NCI-H2227 (cell line): ENCODE measurements around the gene HTT.
"Not testable (repeated sequence)": the region's sequence is repeated elsewhere in the genome, so short reads cannot be mapped to it uniquely, and the experiment has no call there.

ENCODE experiments used
- DNase-seq: peaks from one replicate; lab custom pipeline; 2025; ENCODE audit not compliant: unreplicated experiment; lab: John Stamatoyannopoulos, UW

The HTT gene

DNA sequence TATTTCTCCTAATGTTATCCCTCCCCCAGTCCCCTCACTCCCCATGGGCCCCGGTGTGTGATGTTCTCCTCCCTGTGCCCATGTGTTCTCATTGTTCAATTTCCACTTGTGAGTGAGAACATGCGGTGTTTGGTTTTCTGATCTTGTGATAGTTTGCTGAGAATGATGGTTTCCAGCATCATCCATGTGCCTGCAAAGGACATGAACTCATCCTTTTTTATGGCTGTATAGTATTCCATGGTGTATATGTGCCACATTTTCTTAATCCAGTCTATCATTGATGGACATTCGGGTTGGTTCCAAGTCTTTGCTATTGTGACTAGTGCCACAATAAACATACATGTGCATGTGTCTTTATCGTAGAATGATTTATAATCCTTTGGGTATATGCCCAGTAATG is 86.6 kb downstream of the HTT start:
- DNase-seq, result not testable (repeated sequence)

DNA sequence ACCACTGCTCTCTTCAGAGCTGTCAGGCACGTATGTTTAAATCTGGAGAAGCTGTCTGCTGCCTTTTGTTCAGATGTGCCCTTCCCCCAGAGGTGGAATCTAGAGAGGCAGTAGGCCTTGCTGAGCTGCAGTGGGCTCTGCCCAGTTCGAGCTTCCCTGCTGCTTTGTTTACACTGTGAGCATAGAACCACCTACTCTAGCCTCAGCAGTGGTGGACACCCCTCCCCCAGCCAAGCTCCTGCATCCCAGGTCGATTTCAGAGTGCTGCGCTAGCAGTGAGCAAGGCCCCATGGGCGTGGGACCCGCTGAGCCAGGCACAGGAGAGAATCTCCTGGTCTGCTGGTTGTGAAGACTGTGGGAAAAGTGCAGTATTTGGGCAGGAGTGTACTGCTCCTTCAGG is 92.0 kb downstream of the HTT start:
- DNase-seq, result peak; percentile 41

DNA sequence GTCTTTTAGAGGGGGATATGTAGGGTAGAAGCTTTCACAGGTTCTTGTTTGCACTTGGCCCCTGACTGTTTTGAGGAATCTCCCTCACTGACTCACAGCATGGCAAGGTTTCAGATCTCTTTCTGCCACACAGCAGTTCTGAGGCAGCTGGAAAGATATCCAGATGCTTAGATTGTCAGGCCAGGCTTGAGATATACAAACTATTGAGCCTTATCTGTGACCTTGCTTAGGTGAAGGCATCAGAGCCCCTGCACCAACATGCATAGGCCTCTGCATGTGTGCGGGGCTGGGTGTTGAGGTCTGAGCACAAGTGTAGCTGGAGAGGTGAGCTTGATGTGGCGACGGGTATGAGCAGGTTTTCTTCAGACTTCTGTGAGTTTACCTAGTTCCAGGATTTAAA is 93.5 kb downstream of the HTT start:
- DNase-seq, result no peak

DNA sequence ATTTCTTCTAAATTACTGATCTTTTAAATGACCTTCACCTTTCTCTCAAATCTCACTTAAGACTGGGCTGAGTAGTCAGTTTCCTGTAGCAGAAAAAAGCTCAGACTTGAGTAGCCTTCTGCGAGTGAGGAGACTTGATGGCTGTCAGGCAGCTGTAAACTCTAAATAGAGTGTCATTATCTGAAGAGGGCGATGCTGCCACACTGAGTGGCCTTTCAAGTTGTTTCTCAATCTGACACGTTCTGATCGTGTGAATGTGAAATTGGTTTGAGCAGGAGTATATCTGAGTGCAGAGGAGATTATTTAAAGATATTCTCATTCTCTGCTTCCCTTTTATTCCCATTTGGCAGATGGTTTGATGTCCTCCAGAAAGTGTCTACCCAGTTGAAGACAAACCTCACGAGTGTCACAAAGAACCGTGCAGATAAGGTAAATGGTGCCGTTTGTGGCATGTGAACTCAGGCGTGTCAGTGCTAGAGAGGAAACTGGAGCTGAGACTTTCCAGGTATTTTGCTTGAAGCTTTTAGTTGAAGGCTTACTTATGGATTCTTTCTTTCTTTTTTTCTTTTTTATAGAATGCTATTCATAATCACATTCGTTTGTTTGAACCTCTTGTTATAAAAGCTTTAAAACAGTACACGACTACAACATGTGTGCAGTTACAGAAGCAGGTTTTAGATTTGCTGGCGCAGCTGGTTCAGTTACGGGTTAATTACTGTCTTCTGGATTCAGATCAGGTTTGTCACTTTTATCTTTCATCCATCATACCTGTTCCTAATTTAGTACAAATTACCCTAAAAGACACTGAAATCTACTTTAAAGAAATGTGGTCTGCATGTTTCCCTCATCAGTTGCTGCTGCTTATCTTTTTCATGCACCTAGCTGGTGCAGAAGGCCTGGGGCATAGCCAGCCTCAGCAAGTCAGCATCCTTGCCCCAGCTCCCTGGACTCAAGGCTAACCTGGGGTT is 100.2 kb downstream of the HTT start:
- peak; percentile 63 for DNase-seq

DNA sequence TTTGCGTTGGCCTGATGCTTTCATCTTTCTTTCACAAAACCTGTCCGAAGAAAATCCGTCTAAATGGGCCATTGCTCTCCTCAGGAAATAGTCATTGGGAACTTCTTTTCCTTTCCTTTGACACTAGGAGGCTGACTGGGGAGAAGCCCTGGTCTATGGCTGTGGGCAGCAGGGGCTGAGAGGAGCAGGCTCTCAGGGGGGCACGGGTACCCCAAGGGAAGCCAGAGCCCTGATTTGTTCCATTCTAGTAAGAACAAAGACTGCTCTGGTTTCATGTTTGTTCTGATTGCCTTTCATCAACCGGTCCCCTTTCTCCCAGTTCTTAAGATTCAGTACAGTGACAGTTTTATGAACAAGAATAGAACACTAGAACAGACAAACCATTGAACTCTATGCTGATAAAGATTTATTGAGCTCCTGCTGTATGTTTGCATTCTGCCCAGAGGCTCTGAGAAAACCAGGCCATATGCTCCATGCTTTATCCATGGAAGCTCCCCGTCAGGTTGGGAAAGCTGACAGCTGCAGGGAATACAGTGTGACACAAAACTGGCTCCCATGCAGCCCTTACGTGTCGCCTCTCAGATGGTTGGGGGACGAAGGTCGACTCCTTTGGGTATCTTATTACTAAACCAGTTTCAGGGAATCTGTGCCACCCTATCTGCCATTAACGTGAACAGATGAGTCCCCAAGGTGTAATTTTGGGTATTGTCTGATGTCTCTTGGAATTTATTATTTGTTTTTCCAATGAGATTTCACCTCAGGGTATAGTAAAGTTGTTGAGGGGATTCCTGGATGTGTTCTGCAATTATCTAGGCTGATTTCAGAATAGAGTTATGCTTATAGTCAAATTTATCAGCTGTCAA is 102.1 kb downstream of the HTT start:
- no peak for DNase-seq

DNA sequence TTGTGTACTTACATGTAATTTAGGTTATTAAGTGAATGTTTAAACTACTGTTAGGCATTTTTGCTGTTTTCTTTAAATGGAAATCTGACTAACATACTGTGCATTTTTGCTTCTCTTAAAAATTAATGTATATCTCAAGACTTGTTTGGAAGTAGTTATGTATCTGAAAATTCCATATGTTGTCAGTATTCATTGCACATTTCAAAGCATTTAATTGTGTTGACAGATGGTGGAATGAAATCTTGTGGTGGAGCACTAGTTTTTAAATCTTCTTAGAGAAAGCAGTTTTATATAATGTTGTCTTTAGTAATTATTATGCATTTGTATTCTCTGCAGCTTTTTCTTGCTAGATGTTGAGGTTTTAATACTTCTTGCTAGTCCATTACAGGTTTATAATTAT is 102.9 kb downstream of the HTT start:
- no peak for DNase-seq

DNA sequence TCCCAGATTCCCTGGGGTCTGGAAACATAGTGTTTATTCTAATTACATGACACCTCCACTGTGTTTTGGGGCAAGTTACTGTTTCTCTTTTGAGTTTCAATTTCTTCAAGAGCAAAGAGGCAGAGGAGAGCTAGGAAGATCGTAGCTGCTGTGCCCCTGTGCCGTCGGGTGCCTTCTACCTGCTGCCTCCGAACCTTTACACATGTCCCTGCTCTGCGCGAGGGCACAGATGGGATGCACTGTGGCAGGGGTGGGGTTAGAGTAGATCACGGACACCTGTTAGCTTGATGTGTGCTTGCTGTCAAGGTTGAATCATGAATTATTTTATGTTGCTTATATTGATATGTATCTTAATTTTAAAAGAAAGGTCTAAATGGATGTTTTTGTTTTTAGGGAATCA is 103.4 kb downstream of the HTT start:
- no peak for DNase-seq

DNA sequence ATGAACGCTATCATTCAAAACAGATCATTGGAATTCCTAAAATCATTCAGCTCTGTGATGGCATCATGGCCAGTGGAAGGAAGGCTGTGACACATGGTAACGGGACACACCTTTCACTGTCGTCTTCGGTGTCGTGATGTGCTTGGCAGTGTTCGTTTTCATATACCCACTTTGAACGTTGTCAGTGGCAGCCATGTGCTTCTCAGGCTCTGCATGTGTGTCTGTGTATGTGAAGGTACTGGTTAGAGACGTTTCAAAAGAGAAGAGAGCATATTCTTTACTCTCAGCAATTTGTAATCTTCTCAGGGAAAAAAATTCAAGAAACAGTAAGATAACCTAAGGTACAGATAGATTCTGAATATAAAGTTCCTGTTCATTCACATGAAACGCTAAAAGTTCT is 103.9 kb downstream of the HTT start:
- DNase-seq, result no peak

DNA sequence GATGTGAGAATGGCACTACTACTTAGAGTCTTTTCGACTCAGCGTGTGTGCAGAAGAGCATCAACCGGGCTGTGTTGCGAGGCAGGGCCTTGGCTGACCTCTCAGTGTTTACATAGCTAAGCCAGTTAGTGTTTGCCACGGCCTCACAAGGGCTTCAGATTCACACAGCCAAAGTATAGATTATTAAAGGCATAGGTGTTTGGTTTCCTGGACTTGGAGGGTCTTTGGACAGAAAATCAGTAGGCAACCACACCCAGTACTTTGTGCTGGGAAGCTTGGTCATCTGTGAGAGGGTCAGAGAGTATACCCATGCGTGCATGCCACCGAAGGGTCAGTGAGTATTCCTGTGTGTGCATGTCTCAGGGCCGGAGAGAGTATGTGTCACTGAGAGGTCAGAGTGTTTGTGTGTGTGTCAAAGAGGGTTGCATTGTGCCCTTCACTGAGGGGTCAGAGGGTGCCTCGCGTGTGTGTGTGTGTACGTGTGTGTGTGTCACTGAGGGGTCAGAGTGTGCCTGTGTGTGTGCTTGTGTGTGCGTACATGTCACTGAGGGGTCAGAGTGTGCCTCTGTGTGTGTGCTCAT is 104.7 kb downstream of the HTT start:
- no peak for DNase-seq

DNA sequence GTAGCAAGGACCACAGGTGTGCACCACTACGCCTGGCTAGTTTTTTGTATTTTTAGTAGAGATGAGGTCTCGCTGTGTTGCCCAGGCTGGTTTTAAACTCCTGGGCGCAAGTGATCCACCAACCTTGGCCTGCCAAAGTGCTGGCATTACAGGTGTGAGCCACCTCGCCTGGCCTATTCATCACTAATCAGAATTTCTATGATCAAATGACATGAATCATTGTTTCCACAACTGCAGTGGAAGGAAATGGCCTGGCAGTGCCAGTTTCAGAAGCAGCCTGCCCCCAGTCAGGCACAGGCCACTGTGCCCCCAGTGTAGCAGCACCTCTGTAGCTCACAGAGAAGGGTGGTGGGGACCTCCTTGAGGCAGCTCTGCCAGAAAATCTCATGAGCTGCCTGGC is 108.5 kb downstream of the HTT start:
- no peak for DNase-seq

DNA sequence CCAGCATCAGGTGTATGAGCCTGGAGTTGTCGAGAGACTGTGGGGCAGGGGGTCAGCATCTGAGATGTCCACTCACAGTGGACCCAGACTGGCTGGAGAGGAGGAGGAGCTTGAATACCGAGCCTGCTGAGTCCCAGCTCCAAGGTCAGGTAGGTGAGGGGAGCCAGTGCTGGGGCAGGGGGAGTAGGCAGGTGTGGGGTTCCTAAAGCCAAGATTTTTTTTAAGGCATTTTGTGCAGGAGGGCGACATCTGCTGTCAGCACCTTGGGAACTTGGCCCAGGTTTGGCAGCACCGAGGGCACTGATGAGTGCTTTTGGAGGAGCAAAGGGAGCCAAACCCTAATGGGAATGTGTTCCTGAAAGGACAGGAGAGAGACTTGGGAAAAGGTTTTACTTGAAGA is 110.2 kb downstream of the HTT start:
- no peak for DNase-seq

DNA sequence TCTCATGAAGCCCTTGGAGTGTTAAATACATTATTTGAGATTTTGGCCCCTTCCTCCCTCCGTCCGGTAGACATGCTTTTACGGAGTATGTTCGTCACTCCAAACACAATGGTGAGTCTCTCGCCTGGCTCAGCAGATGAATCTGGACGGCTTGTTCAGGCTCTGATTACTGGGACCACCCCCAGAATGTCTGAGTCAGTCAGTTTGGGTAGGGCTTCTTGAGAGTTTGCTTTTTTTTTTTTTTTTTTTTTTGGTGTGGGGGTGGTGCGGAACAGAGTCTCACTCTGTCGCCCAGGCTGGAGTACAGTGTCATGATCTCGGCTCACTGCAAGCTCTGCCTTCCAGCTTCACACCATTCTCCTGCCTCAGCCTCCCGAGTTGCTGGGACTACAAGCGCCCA is 112.1 kb downstream of the HTT start:
- DNase-seq, result no peak

DNA sequence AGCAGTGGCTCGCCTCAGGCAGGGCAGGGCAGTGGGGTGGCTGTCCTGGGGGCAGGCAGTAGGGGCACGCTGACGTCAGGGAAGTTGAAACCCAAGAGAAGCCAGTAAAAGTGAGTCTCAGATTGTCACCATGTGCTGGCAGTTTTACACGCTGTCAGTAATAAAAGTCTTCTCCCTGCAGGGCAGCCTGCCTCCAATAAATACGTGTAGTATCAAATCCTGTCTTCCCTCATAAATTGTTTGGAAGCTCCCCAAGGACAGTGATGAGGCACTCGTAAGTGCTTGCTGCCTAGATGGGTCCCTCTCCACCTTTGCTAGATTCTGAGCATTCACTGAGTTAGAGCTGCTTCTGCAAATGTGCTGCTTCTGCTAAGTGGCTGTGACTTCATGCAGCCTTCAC is 113.6 kb downstream of the HTT start:
- no peak for DNase-seq

DNA sequence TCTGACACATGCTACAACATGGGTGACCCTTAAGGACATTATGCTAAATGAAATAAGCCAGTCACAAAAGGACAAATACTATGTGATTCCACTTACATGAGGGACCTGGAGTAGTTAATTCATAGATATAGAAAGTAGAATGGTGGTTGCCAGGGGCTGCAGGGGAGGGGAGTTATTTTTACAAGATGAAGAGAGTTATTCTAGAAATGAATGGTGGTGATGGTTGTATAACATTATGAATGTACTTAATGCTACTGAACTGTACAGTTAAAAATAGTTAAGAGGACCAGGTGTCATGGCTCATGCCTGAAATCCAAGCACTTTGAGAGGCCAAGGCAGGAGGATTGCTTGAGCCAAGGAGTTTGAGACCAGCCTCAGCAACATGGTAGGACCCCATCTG is 115.0 kb downstream of the HTT start:
- no peak for DNase-seq

DNA sequence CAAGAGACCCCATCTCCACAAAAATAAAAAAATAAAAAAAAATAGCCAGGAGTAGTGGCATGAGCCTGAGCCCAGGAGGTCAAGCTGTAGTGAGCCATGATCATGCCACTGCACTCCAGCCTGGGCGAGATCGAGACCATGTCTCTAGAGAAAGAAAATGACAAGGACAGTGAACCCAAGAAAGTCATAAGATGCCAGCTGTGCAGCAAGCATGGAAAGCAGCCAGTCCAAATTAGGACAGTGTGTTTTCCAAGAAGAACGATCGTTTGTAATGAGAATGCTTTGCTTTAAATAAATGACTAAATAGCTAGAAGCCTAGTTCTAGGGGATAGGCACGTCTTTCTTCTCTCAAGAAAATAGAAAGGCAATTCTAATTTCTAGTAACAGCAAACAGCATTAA is 116.1 kb downstream of the HTT start:
- DNase-seq, result no peak

DNA sequence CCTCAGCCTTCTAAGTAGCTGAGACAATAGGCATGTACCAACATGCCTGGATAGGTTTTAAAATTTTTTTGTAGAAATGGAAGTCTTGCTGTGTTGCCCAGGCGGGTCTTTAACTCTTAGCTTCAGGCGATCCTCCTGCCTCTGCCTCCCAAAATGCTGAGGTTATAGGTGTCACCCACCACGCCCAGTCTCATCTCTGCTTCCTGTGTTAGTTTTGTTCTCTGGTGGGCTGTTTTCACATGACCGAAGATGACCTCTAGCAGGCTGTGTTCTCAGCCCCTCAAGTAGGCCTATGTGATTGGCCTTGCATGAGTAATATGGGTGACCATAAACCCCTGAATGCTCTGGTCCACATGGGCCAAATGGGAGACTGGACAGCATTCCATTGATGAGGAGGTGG is 117.7 kb downstream of the HTT start:
- no peak for DNase-seq

DNA sequence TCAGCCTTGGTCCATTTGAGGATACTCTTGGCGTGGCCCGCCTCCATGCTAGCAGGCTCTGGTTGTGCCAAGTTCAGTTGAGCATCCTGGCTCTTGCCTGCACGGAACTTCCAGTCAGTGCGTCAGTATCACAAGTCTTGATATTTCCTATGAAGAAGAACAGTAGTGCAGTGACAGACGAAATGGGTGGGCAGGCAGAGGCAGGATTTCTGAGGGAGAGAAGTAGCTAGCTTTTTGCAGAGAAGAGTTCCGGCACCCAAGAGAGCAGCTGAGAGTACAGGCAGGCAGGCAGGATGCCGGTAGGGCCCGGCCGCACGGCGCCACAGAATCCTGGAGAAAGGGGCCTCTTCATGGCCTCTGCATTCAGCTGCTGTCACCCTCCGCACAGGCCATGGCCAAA is 118.3 kb downstream of the HTT start:
- no peak for DNase-seq

DNA sequence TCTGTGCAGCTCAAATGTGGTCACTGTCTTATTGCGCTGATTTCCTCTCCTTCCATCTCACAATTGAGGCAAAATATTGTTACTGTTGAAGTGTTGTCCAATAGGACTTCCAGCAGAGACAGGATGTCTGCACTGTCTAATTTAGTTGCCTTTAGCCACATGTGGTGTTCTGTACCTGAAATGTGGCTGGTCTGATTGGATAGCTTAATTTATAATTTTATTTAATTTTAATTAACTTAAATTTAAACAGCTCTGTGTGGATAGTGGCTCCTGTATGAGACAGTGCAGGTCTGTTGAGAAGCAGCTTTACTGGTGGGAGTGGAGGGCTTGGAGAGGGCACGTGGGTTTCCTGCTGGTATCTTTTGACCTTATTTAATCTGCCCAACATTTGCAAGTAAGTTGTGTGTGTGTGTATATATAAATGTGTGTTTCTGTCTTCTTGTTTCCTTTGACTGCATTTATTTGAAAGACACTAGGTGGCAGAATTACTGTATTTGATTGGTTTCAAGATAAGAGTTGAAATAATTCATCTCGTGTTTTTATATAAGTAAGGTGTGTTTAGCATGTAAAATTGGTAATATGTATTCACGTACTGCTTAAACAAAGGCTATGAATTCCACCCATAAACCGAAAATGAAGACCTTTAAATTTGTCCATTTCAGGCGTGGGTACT is 119.2 kb downstream of the HTT start:
- DNase-seq, result no peak

DNA sequence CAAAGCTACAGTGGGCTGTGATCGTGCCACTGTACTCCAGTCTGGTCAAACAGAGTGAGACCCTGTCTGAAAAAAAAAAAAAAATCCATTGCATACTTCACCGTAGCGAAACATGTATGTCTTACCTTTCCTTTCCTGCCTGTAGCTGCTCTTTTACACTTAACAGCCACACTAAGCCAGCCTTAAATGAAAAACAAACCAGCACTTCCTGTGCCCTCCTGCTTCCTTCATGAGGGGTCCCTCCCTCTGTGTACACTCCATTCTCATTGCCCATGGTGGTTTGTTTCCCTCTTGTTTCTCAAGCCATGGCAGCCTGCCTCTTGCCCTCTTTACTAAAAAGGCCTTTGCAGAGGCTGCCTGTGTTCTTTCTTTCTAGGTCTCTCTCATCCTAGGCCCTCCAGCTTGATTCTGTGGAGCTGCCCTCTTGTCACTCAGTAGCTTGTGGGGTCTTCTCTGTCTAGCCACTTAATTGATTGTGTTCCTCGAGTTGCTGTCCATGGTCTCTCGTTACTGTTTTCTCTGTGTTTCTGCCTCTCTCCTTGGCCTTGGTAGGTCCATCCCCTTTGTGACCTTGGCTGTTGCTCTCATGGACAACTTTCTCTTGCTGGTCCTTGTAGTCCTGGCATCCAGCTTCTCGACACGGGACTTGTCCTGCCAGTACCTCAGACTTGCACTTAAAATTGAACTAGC is 122.3 kb downstream of the HTT start:
- no peak for DNase-seq

DNA sequence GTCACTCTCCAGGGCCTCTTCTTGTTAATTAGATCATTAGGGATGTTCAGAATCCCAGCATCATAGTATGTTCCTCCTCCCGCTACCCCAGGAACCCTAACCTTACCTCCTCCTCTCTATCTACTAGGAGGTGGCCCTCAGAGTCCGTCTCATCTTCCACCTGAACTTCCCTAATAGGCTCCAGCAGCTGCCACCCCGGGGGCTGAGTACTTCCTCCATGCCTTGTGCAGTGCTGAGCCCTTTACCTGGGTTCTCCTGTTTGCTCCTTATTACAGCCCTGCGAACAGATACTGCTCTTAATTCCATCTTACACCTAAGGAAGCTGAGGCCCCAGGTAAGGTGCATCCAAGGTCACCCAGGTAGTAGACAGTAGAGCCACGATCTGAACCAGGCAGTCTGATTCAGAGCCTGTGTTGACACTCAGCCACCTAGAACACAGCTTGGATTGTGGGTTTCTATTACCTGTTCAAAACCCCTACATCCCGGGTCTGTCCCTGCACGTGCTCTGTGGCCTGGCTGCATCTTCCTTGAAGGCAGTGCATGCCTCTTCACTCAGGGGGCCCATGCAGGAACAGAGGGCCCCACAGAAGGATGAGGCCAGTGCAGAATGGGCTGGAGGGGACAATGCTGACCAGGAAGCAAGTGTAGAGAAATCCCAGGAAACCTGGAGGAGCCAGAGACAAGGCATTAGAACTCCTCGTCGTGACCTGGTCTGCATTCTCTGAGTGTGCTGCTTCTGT is 123.1 kb downstream of the HTT start:
- no peak for DNase-seq
